Adrenal gland (tissue), 5 donors: Measurements from ENCODE around the gene ANO4.

ENCODE experiments used
- POLR2A ChIP-seq, 2 donors: fragments of 450-650 bp; IDR thresholded peaks; one replicate each; pipeline ENCODE4 v1.6.1; 2017; ENCODE audit warnings: antibody characterized with exemption in 2 of 2, mild to moderate bottlenecking in 2 of 2, moderate library complexity in 1 of 2
- TF ChIP-seq, protein P1 (sequence below), 6 experiments: fragments of 450-650 bp in 4 of 6; fragments of 200-600 bp in 2 of 6; sonication (generic) in 1 of 6; IDR thresholded peaks; 1 replicate in 5 of 6; 2 replicates in 1 of 6; pipeline versions ENCODE4 v1.5.1 to v1.8.0; 2016 to 2021; ENCODE audit warnings: antibody characterized with exemption in 6 of 6, mild to moderate bottlenecking in 2 of 6, moderate library complexity in 1 of 6
- donor health status: DM: no; HTN: no; CAD: no.

DNA sequence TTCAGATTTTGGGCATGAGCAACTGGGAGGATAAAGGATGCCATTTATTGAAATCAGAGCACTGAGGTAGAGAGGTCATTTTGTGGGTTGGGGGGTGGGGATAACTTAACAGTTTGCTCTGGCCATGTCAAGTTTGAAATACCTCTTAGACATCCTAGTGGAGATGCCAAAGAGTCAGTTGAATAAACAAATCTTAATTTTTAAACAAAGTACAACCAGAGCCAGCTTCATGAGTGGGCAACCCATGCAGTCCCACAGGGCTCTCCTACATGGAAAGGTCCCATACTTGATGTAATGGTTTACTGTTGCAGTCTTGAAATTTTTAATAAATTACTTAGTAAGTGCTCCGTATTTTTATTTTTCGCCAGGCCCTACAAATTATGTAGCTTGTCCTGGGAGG lies 81.2 kb downstream of the ANO4 start:
- TF ChIP-seq, protein P1, sequence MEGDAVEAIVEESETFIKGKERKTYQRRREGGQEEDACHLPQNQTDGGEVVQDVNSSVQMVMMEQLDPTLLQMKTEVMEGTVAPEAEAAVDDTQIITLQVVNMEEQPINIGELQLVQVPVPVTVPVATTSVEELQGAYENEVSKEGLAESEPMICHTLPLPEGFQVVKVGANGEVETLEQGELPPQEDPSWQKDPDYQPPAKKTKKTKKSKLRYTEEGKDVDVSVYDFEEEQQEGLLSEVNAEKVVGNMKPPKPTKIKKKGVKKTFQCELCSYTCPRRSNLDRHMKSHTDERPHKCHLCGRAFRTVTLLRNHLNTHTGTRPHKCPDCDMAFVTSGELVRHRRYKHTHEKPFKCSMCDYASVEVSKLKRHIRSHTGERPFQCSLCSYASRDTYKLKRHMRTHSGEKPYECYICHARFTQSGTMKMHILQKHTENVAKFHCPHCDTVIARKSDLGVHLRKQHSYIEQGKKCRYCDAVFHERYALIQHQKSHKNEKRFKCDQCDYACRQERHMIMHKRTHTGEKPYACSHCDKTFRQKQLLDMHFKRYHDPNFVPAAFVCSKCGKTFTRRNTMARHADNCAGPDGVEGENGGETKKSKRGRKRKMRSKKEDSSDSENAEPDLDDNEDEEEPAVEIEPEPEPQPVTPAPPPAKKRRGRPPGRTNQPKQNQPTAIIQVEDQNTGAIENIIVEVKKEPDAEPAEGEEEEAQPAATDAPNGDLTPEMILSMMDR (IDR thresholded peaks at IDR 0.05): no peak
- TF ChIP-seq POLR2A (IDR thresholded peaks at IDR 0.05): no peak
